ENCODE results near the gene DPPA2.

Gene DPPA2

DNA sequence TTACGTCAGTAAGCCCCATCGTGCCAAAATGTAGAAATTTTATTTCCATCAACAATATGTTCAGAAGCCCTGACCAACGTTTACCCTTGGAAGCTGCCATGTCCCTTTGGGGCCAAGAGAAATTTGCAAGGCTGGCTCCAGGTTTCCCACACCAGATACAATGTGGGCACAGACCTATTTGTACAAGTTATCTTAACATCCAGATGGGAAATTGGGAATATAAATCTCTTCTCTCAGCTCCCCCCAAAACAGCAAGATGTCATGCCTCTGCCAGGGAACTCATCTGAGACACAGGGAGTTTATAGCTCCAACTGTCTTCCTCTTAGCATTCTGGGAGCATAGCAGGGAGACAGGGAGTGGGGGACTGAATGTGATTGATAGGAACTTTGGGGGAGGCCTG is 9.3 kb upstream of the DPPA2 start:
- Histone ChIP-seq H3K36me3 (replicated peaks; ENCODE audit: insufficient read depth, low read length) (no peaks in the 10 kb centered on the region), H3K27ac (ENCODE audit: low read length) (no peak overlapping the region), H3K9ac (ENCODE audit: low read length) (no peak overlapping the region), H3K4me1 (ENCODE audit: low read length) (no peaks in the 10 kb centered on the region), H4K20me1 (ENCODE audit: insufficient read depth, low read length) (no peaks in the 10 kb centered on the region), H2AFZ (ENCODE audit: low read length) (no peak overlapping the region), H3K4me3 (ENCODE audit: low read length) (no peak overlapping the region), H3K9me2 (replicated peaks; ENCODE audit: insufficient read depth, low read length) (no peaks in the 10 kb centered on the region), H3K27me3 (replicated peaks; ENCODE audit: insufficient read depth, low read length) (no peaks in the 10 kb centered on the region), H3K4me2 (ENCODE audit: low read depth, low read length) (no peak overlapping the region), H3K9me3 (replicated peaks; ENCODE audit: insufficient read depth, low read length) (no peaks in the 10 kb centered on the region), H3K79me2 (ENCODE audit: low read length) (no peaks in the 10 kb centered on the region), H3F3A (ENCODE audit: insufficient read depth, low read length) (no peaks in the 10 kb centered on the region)
- DNase-seq = no peak
- no peak for TF ChIP-seq EZH2 (optimal IDR thresholded peaks at IDR 0.05; ENCODE audit: low read depth, low read length)
- TF ChIP-seq, protein P1, sequence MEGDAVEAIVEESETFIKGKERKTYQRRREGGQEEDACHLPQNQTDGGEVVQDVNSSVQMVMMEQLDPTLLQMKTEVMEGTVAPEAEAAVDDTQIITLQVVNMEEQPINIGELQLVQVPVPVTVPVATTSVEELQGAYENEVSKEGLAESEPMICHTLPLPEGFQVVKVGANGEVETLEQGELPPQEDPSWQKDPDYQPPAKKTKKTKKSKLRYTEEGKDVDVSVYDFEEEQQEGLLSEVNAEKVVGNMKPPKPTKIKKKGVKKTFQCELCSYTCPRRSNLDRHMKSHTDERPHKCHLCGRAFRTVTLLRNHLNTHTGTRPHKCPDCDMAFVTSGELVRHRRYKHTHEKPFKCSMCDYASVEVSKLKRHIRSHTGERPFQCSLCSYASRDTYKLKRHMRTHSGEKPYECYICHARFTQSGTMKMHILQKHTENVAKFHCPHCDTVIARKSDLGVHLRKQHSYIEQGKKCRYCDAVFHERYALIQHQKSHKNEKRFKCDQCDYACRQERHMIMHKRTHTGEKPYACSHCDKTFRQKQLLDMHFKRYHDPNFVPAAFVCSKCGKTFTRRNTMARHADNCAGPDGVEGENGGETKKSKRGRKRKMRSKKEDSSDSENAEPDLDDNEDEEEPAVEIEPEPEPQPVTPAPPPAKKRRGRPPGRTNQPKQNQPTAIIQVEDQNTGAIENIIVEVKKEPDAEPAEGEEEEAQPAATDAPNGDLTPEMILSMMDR (IDR thresholded peaks at IDR 0.05; ENCODE audit: low read length) = no peak
- no peak for TF ChIP-seq EZH2phosphoT487 (IDR thresholded peaks at IDR 0.05; ENCODE audit: low read length)

DNA sequence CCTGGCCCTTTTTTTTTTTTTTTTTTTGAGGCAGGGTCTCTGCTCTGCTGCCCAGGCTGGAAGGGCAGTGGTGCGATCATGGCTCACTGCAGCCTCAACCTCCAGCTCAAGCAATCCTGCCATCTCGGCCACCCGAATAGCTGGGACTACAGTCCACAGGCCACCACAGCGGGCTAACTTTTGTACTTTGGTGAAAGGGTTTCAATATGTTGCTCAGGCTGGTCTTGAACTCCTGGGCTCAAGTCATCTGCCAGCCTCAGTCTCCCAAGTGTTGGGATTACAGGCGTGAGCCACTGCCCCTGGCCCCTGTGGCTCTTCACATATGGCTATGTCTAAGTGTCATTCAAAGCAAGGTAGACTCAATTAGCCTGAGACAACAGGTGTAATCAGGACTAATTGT is 8.8 kb upstream of the DPPA2 start:
- Histone ChIP-seq H3K9me3 (replicated peaks; ENCODE audit: insufficient read depth, low read length) (no peaks in the 10 kb centered on the region), H3K9me2 (replicated peaks; ENCODE audit: insufficient read depth, low read length) (no peaks in the 10 kb centered on the region), H3K36me3 (replicated peaks; ENCODE audit: insufficient read depth, low read length) (no peaks in the 10 kb centered on the region), H3K4me3 (ENCODE audit: low read length) (no peak overlapping the region), H3K27me3 (replicated peaks; ENCODE audit: insufficient read depth, low read length) (no peaks in the 10 kb centered on the region), H3F3A (ENCODE audit: insufficient read depth, low read length) (no peaks in the 10 kb centered on the region), H3K27ac (ENCODE audit: low read length) (no peak overlapping the region), H3K4me1 (ENCODE audit: low read length) (no peaks in the 10 kb centered on the region), H3K79me2 (ENCODE audit: low read length) (no peaks in the 10 kb centered on the region), H2AFZ (ENCODE audit: low read length) (no peak overlapping the region), H3K9ac (ENCODE audit: low read length) (no peak overlapping the region), H3K4me2 (ENCODE audit: low read depth, low read length) (no peak overlapping the region), H4K20me1 (ENCODE audit: insufficient read depth, low read length) (no peaks in the 10 kb centered on the region)
- DNase-seq = no peak
- TF ChIP-seq, protein P1 (IDR thresholded peaks at IDR 0.05; ENCODE audit: low read length) = no peak
- TF ChIP-seq EZH2phosphoT487 (IDR thresholded peaks at IDR 0.05; ENCODE audit: low read length) = no peak
- TF ChIP-seq EZH2 (optimal IDR thresholded peaks at IDR 0.05; ENCODE audit: low read depth, low read length) = no peak

DNA sequence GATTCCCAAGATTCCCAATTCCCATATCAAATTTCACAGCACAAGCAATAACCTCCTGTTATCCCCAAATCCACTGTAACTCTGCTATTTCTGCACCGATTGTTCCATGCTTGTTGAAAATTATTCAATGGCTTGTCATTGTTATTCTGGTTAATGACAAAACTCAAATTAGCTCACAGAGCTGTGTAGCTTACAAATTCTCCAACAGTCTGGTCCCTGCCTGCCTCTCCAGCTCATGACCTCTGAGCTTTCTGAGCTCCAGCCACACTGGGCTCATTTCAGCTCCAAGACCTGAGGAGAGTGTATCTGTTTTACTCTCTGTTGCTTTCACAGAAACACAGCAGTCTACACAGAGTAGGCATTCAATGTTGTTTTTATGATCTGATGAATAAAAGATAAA is 3.3 kb downstream of the DPPA2 start:
- Histone ChIP-seq H3K79me2 (ENCODE audit: low read length) (no peaks in the 10 kb centered on the region), H3K27me3 (replicated peaks; ENCODE audit: insufficient read depth, low read length) (no peaks in the 10 kb centered on the region), H3K27ac (ENCODE audit: low read length) (no peak overlapping the region), H3K36me3 (replicated peaks; ENCODE audit: insufficient read depth, low read length) (no peaks in the 10 kb centered on the region), H3K9me2 (replicated peaks; ENCODE audit: insufficient read depth, low read length) (no peaks in the 10 kb centered on the region), H3K9me3 (replicated peaks; ENCODE audit: insufficient read depth, low read length) (no peaks in the 10 kb centered on the region), H3K4me3 (ENCODE audit: low read length) (no peak overlapping the region), H3K4me1 (ENCODE audit: low read length) (no peaks in the 10 kb centered on the region), H4K20me1 (ENCODE audit: insufficient read depth, low read length) (no peaks in the 10 kb centered on the region), H2AFZ (ENCODE audit: low read length) (no peak overlapping the region), H3K9ac (ENCODE audit: low read length) (no peak overlapping the region), H3K4me2 (ENCODE audit: low read depth, low read length) (no peak overlapping the region), H3F3A (ENCODE audit: insufficient read depth, low read length) (no peaks in the 10 kb centered on the region)
- no peak for DNase-seq
- TF ChIP-seq, protein P1 (IDR thresholded peaks at IDR 0.05; ENCODE audit: low read length) = no peak
- TF ChIP-seq EZH2phosphoT487 (IDR thresholded peaks at IDR 0.05; ENCODE audit: low read length) (no peak), EZH2 (optimal IDR thresholded peaks at IDR 0.05; ENCODE audit: low read depth, low read length) (no peak)
